GM21423 (cell line): ENCODE data around the gene LIN9.
"Not testable (repeated sequence)": the region's sequence is repeated elsewhere in the genome, so short reads cannot be mapped to it uniquely, and the experiment has no call there.

Experiments used
- ATAC-seq: cut with Tn5 transposase; IDR thresholded peaks from one replicate; pipeline ENCODE4 v1.9.1; 2021; ENCODE audit warnings: mild to moderate bottlenecking, moderate library complexity; ENCODE audit not compliant: unreplicated experiment

Gene LIN9

DNA sequence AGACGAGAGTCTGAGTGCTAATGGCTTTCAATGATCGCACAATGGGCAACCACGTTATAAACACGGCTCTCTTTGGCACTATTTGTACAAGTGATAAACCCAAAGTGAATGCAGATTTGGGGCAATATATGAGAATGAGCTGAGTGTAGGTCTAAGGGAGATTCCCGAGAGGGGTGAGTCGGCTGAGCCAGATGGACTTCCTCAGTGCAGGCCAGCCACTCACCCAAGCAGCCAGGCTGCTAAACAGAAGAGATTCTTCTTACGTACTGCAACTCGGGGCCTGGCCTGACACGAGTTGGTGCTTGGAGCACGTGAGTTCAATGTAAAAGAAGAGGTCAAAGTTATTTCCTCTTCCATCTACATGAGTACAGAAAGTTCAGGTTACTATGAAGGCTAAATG, 91.7 kb downstream of the LIN9 start:
- ATAC-seq: no peak

DNA sequence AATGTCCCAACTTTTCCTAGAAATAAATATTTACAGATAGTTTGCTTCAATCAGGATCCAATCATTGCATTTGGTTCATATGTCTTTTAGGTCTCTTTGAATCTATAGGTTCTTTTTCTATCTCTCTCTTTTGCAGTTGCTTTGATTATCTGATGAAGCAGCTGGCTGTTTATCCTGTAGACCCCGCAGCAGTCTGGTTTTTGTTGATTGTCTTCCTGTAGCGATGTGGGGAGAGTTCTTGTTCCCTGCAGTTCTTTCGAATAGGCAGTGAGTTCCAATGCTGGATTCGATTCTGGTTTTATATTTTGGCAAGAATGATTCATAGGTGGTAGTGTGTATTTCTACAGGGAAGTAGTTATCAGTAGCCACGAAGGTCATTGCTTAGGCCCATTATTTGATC, 92.9 kb downstream of the LIN9 start:
- ATAC-seq: no peak

DNA sequence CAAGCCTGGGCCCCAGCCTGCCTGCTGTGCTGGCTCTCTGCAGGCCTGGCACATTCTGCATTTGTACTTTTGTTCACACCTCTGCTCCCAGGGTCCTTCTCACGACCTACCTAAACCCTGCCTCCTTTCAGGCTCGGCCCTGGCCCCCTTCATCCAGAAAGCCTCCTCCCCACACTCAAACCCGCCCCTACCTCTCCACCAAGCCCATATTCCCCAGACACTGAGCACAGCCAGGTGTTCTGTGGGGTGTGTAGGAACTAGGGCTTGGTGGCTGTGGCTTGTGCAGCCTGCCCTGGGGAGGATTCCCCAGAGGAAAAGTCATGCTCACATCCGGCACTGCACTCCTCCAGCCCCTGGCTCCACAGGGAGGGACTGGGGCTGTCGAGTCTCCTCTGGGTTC, 93.7 kb downstream of the LIN9 start:
- ATAC-seq: peak; percentile 60

DNA sequence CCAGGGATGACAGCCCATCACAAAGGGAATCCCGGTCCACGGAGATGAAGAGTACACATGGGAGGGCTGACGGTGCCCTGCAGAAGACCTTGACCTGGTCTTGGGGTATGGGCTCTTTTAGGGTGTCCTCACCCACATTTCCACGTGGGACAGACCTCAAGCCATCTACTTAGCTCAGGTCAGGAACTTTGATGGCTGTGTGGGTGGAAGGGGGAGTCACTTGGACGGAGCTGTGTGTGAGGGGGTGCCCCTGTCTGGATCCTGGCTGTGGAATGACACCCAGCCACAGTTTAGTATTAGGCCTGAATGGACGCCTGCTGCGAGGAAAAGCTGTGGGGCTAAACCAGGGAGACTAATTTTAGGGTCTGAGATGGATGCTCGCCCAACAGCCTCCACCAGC, 96.4 kb downstream of the LIN9 start:
- no peak for ATAC-seq

DNA sequence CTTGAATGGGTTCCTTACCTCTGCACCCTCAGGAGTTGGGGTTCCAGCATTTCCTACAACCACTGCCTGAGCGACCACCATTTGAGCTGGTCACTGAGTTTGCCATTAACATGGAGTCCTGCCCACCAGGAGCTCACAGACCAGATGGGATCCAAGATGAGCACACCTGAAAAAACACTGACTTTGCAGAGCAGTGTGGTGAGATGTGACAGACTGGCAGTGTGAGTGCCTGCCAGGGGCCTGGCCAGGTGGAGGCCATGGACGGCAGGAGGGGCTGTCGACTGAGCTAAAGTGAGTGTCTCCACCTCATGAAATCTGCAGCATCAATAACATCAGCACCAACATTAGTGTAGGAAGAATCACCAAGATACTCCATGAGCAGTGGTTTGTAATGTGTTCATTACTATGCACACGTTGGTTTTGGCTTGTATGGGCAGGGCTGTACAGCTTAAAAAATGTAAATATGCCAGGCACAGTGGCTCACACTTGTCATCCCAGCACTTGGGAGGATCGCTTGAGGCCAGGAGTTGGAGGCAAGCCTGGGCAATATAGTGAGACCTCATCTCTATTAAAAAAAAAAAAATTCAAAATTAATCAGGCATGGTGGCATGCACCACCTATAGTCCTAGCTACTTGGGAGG, 97.7 kb downstream of the LIN9 start:
- no peak for ATAC-seq

DNA sequence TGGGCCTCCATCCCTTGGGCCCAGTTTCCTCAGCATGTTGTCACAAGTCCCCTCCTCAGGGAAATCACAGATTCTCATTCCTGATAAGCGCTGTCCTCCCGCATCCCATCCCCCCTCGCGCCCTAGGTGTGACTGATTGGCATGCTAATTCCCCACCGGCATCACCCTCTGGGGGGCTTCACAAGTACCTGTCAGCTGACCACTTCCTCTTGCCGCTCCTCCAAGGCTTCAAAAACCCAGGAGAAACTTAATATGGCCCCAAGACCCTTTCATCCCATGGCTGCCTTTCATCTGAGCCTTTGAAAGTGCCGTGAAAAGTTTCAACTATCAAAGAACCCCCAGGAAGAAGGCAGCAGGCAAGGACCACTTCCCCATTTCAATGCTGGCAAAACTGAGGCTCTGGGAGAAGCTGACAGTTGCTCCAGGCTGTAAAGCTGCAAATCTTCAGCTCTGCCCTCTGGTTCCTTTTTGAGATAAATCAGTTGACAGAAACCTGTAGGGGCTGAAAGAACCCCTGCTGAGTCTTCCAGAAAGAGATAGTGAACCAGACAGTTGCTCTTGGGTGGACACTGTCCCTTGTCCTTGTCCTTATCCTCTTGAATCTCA, 98.3 kb downstream of the LIN9 start:
- no peak for ATAC-seq

DNA sequence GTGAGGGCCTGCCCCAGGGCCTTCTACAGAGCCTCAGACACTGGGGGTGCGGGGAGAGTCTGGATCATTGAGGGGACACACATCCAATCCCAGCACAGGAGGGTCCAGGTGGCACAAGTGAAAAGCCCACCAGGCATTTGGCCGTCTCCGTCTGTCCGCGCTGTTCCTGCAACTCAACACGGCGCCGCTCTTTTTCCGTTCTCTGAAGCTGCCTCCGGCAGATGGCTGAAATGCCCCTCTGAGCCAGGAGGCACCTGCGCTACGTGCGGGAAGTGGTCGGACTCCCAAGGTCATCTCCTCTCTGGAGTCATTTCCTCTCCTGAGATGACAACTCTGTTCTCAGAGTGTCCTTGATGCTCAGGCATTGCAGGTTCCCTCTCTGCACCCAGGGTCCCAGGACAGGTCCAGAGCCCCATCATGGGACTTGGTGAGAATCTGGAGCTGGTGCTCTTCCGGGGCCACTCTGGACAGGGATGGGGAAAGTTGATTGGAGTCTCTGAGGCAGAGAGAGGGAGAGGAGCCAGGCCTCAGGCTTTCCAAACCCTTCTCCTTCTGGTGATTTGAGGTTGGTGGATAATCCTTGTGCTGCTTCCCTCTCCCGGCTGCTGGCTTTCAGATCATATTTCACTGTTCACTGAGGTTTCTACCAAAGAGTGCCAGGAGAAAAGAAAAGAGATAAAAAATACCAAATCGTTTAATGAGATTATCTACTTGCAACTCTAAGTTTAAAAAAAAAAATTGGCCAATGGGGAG, 99.5 kb downstream of the LIN9 start:
- ATAC-seq: no peak

DNA sequence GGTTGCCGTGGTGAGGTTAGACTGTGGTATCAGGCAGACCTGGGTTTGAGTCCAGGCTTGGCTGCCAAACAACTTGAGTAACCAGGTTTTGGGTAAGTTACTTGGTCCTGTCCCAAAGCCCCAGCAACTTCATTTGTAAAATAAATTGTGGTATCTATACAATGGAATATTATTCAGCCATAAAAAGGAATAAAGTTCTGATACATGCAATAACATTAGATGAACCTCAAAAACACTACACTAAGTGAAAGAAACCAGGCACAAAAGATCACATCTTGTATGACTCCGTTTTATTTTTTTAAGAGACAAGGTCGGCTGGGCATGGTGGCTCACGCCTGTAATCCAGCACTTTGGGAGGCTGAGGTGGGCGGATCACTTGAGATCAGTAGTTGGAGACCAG, 101.9 kb downstream of the LIN9 start:
- ATAC-seq: no peak

DNA sequence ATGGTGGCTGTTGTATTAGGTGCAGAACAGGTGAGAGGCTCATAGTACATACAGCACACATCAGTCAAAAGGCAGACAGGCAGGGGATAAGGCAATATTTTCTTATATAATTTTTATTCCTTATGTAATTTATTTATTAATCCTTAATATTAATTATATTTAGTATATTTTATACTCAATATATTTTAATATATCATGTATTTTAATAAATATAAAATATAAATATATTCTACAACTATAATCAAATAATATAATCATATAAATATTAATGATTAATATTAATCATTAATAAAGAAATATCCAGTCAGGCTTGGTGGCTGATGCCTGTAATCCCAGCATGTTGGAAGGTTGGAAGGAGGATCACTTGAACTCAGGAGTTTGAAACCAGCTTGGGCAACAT, 104.8 kb downstream of the LIN9 start:
- ATAC-seq: no peak

DNA sequence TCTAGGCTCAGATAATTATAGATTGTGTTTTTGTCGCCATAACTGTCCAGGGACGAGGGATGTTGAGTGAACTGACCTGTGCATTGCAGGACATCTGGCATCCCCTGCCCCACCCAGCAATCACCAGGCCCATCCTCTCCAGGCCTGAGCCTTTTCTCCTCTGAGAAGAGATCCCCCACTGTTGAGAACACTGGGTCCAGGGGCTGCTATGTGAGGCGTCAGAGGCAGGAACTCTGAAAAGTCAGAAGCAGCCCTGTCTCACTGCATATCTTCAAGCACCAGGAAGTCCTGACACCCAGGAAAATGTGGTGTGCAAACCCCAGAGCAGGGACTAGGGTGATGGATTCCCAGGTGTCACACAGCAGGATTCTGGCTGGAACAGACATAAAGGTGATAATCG, 105.3 kb downstream of the LIN9 start:
- ATAC-seq: no peak

DNA sequence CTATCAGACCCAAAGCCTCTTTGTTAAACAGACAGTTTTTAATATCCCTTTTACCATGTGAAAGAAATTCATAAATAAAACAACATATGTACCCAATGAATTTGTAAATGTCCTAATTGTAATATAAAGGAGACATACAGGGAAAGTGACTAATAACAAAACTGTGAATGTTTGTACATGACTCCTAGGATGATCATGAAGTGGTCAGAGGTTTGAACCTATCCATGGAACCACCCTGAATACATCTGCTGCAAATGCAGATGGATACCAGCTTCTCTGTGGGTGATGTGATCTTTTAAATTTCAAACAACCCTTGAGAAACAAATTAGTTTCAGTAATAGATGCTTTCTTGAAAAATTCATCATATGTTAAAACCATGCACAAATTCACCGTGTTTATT, 105.7 kb downstream of the LIN9 start:
- ATAC-seq: no peak

DNA sequence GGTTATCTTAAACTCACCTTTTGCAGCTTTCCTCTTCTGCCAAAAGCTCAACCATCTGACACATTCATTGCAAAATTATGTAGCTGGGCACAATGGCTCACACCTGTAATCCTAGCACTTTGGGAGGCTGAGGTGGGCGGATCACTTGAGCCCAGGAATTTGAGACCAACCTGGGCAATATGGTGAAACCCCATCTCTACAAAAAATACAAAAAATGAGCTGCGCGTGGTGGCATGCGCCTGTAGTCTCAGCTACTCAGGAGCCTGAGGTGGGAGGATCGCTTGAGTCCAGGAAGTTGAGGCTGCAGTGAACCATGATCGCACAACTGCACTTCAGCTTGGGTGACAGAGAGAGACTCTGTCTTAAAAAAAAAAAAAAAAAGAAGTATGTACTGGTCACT, 106.3 kb downstream of the LIN9 start:
- ATAC-seq: not testable (repeated sequence)

DNA sequence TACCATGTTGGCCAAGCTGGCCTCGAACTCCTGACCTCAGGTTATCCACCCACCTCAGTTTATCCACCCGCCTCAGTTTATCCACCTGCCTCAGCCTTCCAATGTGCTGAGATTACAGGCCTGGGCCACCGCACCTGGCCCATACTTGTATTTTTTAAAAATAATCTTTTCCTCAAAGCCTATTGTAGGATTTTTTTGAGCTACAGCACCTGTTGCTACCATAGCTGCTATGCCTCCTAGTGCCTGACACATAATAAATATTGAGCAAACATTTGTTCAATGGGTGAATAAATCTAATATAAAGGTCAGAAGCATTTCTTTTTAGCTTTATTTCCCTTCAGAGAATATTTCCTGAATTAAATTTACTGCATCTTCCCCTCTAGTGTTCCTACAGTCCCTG, 106.7 kb downstream of the LIN9 start:
- ATAC-seq: no peak

DNA sequence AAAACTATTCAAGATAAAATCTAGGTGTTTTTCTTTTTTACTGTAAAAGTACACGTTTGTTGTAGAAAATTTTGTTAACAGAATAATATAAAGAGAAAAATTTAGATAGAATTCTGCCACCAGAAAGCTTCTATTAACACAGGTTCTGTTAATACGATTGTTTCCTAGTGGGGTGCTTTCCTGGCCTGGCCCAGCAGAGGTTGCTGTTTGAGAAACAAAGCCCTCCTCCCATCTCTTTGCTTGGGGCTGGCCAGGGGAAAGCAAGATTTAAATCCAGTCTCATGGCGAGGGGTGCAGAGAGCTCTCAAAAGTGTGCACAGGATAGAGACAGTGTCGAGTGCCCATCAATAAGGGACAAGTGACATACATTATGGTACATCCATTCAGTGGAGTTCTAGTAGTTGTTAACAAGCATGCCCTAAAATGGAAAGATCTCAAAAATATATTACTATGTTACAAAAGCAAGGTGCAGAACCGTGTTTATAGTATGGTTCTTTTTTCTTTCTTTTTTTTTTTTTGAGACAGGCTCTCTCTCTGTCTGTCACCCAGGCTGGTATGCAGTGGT, 107.9 kb downstream of the LIN9 start:
- peak; percentile 53 for ATAC-seq

DNA sequence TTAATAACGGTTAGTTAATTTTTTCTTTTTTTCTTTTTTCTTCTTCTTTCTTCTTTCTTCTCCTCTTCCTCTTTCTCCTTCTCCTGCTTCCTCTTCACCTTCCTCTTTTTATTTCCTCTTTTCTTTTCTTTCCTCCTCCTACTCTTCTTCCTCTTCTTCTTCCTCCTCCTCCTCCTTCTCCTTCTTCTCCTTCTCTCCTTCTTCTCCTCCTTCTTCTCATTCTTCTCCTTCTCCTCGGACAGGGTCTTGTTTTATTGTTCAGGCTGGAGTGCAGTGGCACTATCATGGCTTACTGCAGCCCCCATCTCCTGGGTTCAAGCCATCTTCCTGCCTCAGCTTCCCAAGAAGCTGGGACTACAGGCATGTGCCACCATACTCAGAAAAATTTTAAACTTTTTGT, 109.0 kb downstream of the LIN9 start:
- ATAC-seq: no peak

DNA sequence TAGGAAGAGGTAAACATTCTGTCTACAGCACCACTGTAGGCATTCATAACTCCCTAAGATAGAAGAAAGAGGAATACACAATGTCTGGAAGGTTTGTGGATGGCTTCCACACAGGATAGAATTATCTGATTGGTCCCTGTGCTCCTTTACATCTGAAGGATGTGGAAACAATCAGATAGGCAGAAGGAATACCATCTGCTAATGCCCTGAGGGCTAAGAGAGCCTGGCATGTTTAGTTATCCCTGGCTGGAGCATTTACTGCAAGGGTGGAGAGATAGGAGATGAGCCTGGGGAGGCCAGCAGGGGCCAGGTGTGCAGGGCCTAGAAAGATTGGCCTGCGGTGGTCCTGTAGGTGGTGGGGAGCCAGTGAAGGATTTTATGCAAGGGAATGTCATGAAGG, 113.8 kb downstream of the LIN9 start:
- no peak for ATAC-seq

DNA sequence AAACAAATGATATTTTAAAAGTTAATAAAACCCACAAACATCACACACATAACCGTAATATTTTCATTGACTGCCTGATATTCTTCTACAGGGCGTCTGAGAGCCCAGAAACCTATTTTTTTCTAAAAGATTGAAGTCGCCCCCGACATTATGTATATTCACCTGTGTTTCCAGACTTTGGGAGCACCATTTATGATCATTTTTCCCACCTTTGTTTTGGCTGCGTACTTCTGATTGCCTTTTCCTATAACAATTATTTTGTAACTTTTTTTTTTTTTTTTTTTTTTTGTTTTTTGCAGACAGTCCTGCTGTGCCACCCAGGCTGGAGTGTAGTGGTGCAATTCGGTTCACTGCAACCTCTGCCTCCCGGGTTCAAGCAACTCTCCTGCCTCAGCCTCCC, 121.6 kb downstream of the LIN9 start:
- ATAC-seq: no peak

DNA sequence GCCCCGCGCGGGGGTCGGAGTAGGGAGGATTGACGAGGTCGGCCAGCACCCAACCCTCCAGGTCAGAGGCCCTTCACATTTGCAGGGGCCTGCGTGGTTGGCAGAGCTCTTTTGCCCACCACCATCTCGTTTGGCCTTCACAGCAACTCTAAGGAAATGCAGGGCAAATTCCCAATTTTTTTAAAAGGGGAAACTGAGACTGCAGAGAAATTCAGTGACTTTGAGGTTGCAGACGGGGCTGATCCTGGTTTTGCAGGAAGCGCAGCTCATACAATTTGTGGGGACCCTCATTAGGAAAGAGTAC, 122.0 kb downstream of the LIN9 start:
- no peak for ATAC-seq

DNA sequence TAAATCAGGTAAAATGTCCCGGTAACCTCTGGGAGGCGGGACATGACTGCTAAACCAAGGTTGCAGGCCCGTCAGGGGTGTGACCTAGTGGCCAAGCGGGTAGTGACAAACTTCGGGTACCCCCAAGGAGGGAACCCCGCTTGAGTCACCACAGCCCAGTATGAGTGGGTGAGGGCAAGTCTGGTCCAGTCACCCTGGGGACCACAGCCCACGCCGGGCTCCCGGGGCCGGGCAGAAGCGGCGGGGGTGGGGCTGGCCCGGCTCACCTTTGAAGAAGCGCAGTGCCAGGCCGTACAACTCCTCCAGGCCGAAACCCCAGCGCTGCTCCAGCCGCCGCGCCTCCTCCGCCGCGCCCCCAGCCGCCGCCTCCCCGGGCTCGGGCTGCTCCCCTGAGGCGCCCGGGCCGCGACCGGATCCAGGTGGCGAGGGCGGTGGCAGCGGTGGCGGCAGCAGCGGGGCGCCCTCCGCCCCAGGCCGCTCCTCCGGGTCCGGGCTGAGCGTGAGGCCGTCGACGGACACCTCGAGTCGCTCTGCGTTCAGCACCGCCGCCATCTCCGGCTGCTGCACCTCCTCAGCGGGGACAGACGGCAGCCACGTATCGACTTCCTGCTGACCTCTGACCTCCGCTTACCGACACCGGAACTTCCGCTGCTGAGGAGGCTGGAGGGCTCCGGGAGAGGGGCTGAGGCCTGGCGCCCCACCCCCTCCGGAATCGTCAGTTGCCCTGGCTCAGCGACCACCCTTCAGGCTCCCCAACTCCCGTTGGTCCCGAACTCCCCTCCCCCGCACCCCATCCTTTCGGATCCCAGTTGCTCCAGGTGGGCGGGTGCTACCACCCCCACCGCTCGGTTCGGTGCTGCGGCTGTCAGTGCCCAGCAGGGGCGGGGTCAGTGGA, 122.6 kb downstream of the LIN9 start, which contains the start of gene ACBD3:
Gene ACBD3 (minus strand): TSS at position 618 of the 895 bp plus-strand sequence. CDS start 66 bp downstream, at position 552.
- peak; percentile 97 for ATAC-seq

DNA sequence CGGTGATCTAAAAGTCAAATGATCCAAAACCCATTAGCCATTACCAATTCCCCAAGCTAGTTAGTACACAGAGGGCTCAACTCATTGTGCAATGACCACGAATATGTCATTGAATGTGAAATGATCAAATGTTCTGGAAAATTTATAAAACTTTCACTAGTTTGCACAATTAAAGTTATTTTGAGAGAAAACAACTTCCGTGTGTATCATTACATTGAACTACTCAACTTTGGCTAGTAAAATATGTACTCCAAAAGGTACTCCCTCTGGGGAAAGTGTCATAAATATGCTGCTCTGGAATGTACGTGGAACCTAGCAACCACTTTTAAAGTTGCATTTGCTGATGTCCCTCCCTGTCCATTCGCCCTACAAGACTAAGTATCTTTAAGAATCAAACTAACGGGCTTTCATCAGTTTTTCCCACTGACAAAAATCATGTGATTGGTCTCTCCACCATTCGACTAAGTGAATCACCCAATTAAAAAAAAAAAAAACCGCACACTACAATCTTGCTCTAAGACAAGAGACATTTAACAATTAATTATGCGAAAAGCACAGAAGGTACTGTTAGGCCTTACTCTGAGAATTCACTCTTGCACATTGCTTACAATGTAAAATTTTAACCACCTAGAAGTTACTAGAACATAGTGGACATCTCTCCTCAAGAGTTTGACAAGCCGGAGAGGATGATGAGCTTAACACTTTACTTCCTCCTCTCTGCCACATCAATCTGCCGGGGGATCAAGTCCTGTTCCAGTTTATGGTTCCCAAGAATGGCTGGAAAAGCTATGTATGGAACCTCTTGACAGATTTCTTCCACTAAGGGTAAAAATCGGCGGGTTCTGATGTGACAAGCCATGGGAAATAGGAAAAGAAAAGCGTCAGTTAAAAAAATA, 123.6 kb downstream of the LIN9 start:
- no peak for ATAC-seq
